ENCODE data around the gene NOSIP.

DNA sequence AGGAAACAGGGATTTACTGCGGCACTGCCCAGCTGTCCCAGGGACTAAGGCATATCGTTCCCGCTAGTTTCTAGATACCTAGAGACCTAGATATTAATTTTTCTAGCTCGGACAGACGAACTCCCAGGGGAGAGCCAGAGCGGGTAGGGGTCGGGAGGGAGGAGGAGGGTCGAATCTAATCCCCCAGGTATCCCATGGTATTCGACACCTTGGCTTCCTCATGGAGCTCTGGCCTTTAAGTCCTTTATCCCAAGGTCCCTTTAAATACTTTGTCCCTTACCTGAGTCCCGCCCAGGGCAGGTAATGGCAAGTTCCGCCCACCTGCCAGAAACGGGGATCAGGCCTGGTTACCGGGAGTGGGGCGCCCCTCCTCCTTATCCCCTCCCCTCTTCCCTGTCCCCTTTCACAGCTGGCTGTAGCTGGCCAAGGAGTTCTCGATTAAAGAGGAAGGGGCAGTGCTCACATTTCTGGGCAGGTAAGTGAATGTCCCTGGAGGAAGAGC is 702 bp upstream of the NOSIP start, which contains the start of gene PRRG2:
- TF ChIP-seq POLR2A (IDR thresholded peaks at IDR 0.05) = peak; percentile 55 to 66
- TF ChIP-seq, protein P1, sequence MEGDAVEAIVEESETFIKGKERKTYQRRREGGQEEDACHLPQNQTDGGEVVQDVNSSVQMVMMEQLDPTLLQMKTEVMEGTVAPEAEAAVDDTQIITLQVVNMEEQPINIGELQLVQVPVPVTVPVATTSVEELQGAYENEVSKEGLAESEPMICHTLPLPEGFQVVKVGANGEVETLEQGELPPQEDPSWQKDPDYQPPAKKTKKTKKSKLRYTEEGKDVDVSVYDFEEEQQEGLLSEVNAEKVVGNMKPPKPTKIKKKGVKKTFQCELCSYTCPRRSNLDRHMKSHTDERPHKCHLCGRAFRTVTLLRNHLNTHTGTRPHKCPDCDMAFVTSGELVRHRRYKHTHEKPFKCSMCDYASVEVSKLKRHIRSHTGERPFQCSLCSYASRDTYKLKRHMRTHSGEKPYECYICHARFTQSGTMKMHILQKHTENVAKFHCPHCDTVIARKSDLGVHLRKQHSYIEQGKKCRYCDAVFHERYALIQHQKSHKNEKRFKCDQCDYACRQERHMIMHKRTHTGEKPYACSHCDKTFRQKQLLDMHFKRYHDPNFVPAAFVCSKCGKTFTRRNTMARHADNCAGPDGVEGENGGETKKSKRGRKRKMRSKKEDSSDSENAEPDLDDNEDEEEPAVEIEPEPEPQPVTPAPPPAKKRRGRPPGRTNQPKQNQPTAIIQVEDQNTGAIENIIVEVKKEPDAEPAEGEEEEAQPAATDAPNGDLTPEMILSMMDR (IDR thresholded peaks at IDR 0.05) = no peak
